GM19099 (cell line): ENCODE data around the gene TRIM49.
"Not testable (repeated sequence)": the region's sequence is repeated elsewhere in the genome, so short reads cannot be mapped to it uniquely, and the experiment has no call there.

Experiments used
- POLR2A ChIP-seq: IDR thresholded peaks from 3 replicates; pipeline ENCODE4 v1.6.1; 2011; ENCODE audit warnings: low read depth; ENCODE audit not compliant: insufficient read length; ENCODE audit errors: extremely low read depth

TRIM49 gene, protein sequence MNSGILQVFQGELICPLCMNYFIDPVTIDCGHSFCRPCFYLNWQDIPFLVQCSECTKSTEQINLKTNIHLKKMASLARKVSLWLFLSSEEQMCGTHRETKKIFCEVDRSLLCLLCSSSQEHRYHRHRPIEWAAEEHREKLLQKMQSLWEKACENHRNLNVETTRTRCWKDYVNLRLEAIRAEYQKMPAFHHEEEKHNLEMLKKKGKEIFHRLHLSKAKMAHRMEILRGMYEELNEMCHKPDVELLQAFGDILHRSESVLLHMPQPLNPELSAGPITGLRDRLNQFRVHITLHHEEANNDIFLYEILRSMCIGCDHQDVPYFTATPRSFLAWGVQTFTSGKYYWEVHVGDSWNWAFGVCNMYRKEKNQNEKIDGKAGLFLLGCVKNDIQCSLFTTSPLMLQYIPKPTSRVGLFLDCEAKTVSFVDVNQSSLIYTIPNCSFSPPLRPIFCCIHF

DNA sequence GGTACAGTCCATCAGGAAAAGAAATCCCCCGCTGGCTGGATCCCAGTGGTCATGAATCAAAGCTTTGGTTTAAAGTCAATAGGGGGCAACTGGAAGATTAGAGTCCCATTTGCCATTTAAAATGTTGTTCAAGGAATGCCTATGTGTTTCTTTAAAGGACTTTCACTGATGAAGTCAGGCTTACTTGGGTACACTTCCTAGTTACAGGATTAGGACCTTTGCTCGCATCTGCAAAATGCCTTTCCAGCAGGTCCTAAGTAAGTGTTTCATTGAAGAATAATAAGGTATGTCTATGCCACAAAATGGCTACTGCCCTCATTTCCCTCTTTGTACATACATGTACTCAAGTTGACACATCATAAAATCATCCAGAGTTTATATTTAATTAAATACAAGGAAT, at the start of gene TRIM49:
TSS of gene TRIM49 (minus strand) at position 101 of the 400 bp plus-strand sequence. CDS start 4,106 bp downstream, outside the sequence.
- TF ChIP-seq POLR2A, result not testable (repeated sequence)
